GM12872 (cell line): ENCODE results near the gene VPS52.

Source experiments
- CTCF ChIP-seq: IDR thresholded peaks from 3 replicates; pipeline ENCODE4 v1.5.1; 2011; ENCODE audit warnings: low read depth, mild to moderate bottlenecking, low read length, moderate library complexity; ENCODE audit not compliant: insufficient read depth

Gene VPS52

GRCh38 chr6:33292996-33293682, 21.5 kb upstream of the VPS52 start:
- TF ChIP-seq CTCF = no peak

- no peak for TF ChIP-seq CTCF
These were observed 18.8 kb upstream of the VPS52 start for GRCh38 chr6:33290459-33290858.

- no peak for TF ChIP-seq CTCF
These were observed 18.2 kb upstream of the VPS52 start for GRCh38 chr6:33289784-33290315.

GRCh38 chr6:33288921-33289783, 17.5 kb upstream of the VPS52 start, which contains the start of the genes PFDN6 and WDR46:
Gene PFDN6 (plus strand): TSS chr6:33289601. CDS start chr6:33289857, 256 bp downstream.
Gene WDR46 (minus strand): TSS chr6:33289239. CDS start chr6:33289170, 69 bp downstream.
- no peak for TF ChIP-seq CTCF

- no peak for TF ChIP-seq CTCF
These were observed 16.7 kb upstream of the VPS52 start for GRCh38 chr6:33288141-33288920.

- no peak for TF ChIP-seq CTCF
These were observed 15.6 kb upstream of the VPS52 start for GRCh38 chr6:33286946-33287914.
